ENCODE measurements around the gene MYL2.

The MYL2 gene

GRCh38 chr12:110885152-110885840 lies 35.1 kb downstream of the MYL2 start:
- Histone ChIP-seq H3K27ac (no peak overlapping the region), H3K9me3 (ENCODE audit: severe bottlenecking) (peaks cover 3% of the 10 kb centered on the region), H3K36me3 (no peaks in the 10 kb centered on the region), H3K4me3 (ENCODE audit: low read depth, low read length) (no peak overlapping the region), H3K27me3 (ENCODE audit: insufficient read depth, low read depth, severe bottlenecking) (no peaks in the 10 kb centered on the region)
- DNase-seq, result no peak
- TF ChIP-seq, protein P1, sequence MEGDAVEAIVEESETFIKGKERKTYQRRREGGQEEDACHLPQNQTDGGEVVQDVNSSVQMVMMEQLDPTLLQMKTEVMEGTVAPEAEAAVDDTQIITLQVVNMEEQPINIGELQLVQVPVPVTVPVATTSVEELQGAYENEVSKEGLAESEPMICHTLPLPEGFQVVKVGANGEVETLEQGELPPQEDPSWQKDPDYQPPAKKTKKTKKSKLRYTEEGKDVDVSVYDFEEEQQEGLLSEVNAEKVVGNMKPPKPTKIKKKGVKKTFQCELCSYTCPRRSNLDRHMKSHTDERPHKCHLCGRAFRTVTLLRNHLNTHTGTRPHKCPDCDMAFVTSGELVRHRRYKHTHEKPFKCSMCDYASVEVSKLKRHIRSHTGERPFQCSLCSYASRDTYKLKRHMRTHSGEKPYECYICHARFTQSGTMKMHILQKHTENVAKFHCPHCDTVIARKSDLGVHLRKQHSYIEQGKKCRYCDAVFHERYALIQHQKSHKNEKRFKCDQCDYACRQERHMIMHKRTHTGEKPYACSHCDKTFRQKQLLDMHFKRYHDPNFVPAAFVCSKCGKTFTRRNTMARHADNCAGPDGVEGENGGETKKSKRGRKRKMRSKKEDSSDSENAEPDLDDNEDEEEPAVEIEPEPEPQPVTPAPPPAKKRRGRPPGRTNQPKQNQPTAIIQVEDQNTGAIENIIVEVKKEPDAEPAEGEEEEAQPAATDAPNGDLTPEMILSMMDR (IDR thresholded peaks at IDR 0.05; ENCODE audit: low read depth, low read length), result no peak

DNA sequence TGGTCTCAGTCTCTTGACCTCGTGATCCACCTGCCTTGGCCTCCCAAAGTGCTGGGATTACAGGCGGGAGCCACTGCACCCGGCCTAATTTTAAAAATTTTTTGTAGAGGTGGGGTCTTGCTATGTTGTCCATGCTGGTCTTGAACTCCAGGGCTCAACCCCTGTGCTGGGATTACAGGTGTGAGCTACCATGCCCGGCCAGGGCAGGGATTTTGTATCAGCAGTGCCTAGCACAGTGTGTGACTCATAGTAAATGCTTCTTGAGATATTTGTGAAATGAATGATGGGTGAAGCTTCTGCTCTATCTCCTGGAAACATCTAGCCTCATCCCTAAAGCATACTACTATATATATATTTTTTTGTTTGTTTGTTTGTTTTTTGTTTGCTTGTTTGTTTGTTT lies 37.1 kb downstream of the MYL2 start:
- TF ChIP-seq, protein P1 (IDR thresholded peaks at IDR 0.05; ENCODE audit: low read depth, low read length), result no peak
- Histone ChIP-seq H3K27ac (no peak overlapping the region), H3K4me3 (ENCODE audit: low read depth, low read length) (no peak overlapping the region), H3K36me3 (no peaks in the 10 kb centered on the region), H3K9me3 (ENCODE audit: severe bottlenecking) (peaks cover 3% of the 10 kb centered on the region), H3K27me3 (ENCODE audit: insufficient read depth, low read depth, severe bottlenecking) (no peaks in the 10 kb centered on the region)
- DNase-seq, result no peak

- Histone ChIP-seq H3K9me3 (ENCODE audit: severe bottlenecking) (no peaks in the 10 kb centered on the region), H3K4me3 (ENCODE audit: low read depth, low read length) (no peak overlapping the region), H3K27ac (no peak overlapping the region), H3K27me3 (ENCODE audit: insufficient read depth, low read depth, severe bottlenecking) (no peaks in the 10 kb centered on the region), H3K36me3 (no peaks in the 10 kb centered on the region)
- TF ChIP-seq, protein P1 (IDR thresholded peaks at IDR 0.05; ENCODE audit: low read depth, low read length), result no peak
- DNase-seq, result no peak
Measured at GRCh38 chr12:110880651-110881050, 39.7 kb downstream of the MYL2 start.

DNA sequence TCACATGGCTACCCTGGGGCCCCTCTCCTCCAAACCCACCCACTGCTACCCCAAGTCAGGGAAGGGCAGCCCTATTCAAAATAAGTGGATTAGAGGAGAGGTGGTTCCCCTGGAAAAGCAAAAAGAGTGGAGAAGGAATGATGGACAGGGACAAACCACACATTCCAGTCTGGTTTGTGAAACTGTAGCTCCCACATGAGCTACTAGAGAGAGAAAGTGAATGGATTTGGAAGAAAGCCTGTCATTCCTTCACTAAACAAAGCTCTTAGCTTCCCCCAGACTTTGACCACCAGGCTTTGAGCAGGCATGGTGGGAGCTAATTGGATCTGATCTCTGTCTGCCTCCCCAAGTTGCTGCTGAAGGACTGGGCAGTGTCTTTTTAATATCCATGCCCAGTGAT lies 45.6 kb downstream of the MYL2 start:
- no peaks in the 10 kb centered on the region for H3K9me3 ChIP-seq (ENCODE audit: severe bottlenecking)
- no peak overlapping the region for H3K27ac ChIP-seq
- H3K36me3 ChIP-seq, result no peaks in the 10 kb centered on the region
- H3K27me3 ChIP-seq (ENCODE audit: insufficient read depth, low read depth, severe bottlenecking), result no peaks in the 10 kb centered on the region
- no peak for DNase-seq
- TF ChIP-seq, protein P1 (IDR thresholded peaks at IDR 0.05; ENCODE audit: low read depth, low read length), result no peak
- no peak overlapping the region for H3K4me3 ChIP-seq (ENCODE audit: low read depth, low read length)

GRCh38 chr12:110874351-110874750 lies 46.0 kb downstream of the MYL2 start:
- Histone ChIP-seq H3K27ac (no peak overlapping the region), H3K9me3 (ENCODE audit: severe bottlenecking) (no peaks in the 10 kb centered on the region), H3K4me3 (ENCODE audit: low read depth, low read length) (no peak overlapping the region), H3K27me3 (ENCODE audit: insufficient read depth, low read depth, severe bottlenecking) (no peaks in the 10 kb centered on the region), H3K36me3 (no peaks in the 10 kb centered on the region)
- no peak for DNase-seq
- TF ChIP-seq, protein P1 (IDR thresholded peaks at IDR 0.05; ENCODE audit: low read depth, low read length), result no peak

DNA sequence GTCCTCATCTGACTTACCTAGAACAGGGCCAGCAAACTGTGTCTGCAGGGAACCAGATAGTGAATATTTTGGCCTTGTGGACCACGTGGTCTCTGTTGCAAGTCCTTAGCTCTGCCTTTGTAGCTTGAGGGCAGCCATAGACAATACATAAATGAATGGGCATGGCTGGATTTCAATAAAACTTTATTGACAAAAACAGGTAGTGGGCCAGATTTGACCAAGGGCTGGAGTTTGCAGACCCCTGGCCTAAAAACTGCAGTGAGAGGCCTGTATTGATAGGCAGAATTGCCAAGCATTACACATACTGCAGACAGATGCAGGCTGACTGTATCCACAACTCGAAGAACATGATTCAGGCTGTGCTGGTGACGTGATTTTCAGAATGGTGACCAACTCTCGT lies 48.3 kb downstream of the MYL2 start:
- no peaks in the 10 kb centered on the region for H3K27me3 ChIP-seq (ENCODE audit: insufficient read depth, low read depth, severe bottlenecking)
- H3K4me3 ChIP-seq (ENCODE audit: low read depth, low read length), result no peak overlapping the region
- DNase-seq, result no peak
- H3K9me3 ChIP-seq (ENCODE audit: severe bottlenecking), result no peaks in the 10 kb centered on the region
- H3K27ac ChIP-seq, result no peak overlapping the region
- H3K36me3 ChIP-seq, result no peaks in the 10 kb centered on the region
- TF ChIP-seq, protein P1 (IDR thresholded peaks at IDR 0.05; ENCODE audit: low read depth, low read length), result no peak
